Panc1 (cell line): ENCODE results near the gene RMND1.

Experiments
- SIN3A ChIP-seq: IDR thresholded peaks from 2 replicates; pipeline ENCODE4 v1.6.1; 2012; ENCODE audit warnings: low read depth, mild to moderate bottlenecking, low read length, moderate library complexity, borderline replicate concordance; ENCODE audit not compliant: insufficient read depth
- TF ChIP-seq, protein P1 (sequence below): fragments of 450-650 bp; IDR thresholded peaks from 2 replicates; pipeline ENCODE4 v1.5.1; 2017; ENCODE audit warnings: mild to moderate bottlenecking
- TF ChIP-seq, protein P2 (sequence below), 2 experiments: IDR thresholded peaks; 2 replicates each; pipeline ENCODE4 v1.6.1; 2011 to 2012; ENCODE audit warnings: low read depth in 2 of 2, control low read depth in 1 of 2, low read length in 1 of 2, mild to moderate bottlenecking in 1 of 2, moderate library complexity in 1 of 2; ENCODE audit not compliant: insufficient read depth in 1 of 2

DNA sequence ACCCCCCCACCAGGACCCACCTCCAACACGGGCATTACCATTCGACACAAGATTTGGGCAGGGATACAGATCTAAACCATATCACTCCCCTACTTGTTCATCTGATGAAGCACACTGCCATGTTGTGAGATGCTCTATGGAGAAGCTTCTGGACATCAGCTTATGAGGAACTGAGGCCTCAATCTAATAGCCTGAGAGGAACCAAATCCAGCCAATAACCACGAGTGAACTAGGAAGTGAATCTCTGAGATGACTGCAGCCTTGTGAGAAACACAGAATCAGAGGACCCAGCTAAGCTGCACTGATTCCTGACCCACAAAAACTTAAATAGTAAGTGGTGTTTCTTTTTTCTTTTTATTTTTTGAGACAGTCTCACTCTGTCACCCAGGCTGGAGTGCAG, 39.0 kb downstream of the RMND1 start:
- TF ChIP-seq, protein P1, sequence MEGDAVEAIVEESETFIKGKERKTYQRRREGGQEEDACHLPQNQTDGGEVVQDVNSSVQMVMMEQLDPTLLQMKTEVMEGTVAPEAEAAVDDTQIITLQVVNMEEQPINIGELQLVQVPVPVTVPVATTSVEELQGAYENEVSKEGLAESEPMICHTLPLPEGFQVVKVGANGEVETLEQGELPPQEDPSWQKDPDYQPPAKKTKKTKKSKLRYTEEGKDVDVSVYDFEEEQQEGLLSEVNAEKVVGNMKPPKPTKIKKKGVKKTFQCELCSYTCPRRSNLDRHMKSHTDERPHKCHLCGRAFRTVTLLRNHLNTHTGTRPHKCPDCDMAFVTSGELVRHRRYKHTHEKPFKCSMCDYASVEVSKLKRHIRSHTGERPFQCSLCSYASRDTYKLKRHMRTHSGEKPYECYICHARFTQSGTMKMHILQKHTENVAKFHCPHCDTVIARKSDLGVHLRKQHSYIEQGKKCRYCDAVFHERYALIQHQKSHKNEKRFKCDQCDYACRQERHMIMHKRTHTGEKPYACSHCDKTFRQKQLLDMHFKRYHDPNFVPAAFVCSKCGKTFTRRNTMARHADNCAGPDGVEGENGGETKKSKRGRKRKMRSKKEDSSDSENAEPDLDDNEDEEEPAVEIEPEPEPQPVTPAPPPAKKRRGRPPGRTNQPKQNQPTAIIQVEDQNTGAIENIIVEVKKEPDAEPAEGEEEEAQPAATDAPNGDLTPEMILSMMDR: no peak
- TF ChIP-seq, protein P2, sequence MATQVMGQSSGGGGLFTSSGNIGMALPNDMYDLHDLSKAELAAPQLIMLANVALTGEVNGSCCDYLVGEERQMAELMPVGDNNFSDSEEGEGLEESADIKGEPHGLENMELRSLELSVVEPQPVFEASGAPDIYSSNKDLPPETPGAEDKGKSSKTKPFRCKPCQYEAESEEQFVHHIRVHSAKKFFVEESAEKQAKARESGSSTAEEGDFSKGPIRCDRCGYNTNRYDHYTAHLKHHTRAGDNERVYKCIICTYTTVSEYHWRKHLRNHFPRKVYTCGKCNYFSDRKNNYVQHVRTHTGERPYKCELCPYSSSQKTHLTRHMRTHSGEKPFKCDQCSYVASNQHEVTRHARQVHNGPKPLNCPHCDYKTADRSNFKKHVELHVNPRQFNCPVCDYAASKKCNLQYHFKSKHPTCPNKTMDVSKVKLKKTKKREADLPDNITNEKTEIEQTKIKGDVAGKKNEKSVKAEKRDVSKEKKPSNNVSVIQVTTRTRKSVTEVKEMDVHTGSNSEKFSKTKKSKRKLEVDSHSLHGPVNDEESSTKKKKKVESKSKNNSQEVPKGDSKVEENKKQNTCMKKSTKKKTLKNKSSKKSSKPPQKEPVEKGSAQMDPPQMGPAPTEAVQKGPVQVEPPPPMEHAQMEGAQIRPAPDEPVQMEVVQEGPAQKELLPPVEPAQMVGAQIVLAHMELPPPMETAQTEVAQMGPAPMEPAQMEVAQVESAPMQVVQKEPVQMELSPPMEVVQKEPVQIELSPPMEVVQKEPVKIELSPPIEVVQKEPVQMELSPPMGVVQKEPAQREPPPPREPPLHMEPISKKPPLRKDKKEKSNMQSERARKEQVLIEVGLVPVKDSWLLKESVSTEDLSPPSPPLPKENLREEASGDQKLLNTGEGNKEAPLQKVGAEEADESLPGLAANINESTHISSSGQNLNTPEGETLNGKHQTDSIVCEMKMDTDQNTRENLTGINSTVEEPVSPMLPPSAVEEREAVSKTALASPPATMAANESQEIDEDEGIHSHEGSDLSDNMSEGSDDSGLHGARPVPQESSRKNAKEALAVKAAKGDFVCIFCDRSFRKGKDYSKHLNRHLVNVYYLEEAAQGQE (IDR thresholded peaks at IDR 0.05; ENCODE audit: insufficient read depth in 1 of 2, low read depth in 2 of 2, low read length in 1 of 2): no peak
- TF ChIP-seq SIN3A: no peak
